T follicular helper cell (primary cell): Measurements from ENCODE around the gene FAM111A.
"Not testable (repeated sequence)": the region's sequence is repeated elsewhere in the genome, so short reads cannot be mapped to it uniquely, and the experiment has no call there.

Experiments used
- DNase-seq: peaks from one replicate; pipeline ENCODE4 v3.0.0-alpha.2; 2020; ENCODE audit warnings: low read depth
- total RNA-seq, 2 experiments: gene quantifications; one replicate each; lab custom pipeline; 2026; lab: John Stamatoyannopoulos, UW

FAM111A gene
- total RNA-seq: 23.4 to 120 reads per million in 2 experiments

- DNase-seq: peak; percentile 82
These were observed at the start of gene FAM111A for GRCh38 chr11:59142530-59143507. Gene FAM111A (plus strand): TSS chr11:59142856. CDS start chr11:59148873, 6,017 bp downstream.

GRCh38 chr11:59093576-59093975 is 49.1 kb upstream of the FAM111A start:
- not testable (repeated sequence) for DNase-seq

GRCh38 chr11:59095225-59095624 is 47.4 kb upstream of the FAM111A start:
- not testable (repeated sequence) for DNase-seq

GRCh38 chr11:59095972-59096575 is 46.6 kb upstream of the FAM111A start:
- not testable (repeated sequence) for DNase-seq

GRCh38 chr11:59097113-59097708 is 45.4 kb upstream of the FAM111A start:
- peak; percentile 52 for DNase-seq

GRCh38 chr11:59097938-59098337 is 44.7 kb upstream of the FAM111A start:
- DNase-seq: not testable (repeated sequence)

GRCh38 chr11:59102259-59102765 is 40.3 kb upstream of the FAM111A start:
- no peak for DNase-seq

- peak; percentile 29 for DNase-seq
These were observed 36.0 kb upstream of the FAM111A start, which contains the start of gene FAM111B for GRCh38 chr11:59106363-59107336. Gene FAM111B (plus strand): TSS chr11:59107237. CDS start chr11:59109626, 2,389 bp downstream.

- not testable (repeated sequence) for DNase-seq
These were observed 34.9 kb upstream of the FAM111A start for GRCh38 chr11:59107721-59108120.

- DNase-seq: no peak
These were observed 30.2 kb upstream of the FAM111A start for GRCh38 chr11:59112494-59112893.

GRCh38 chr11:59114344-59114743 is 28.3 kb upstream of the FAM111A start:
- no peak for DNase-seq

- no peak for DNase-seq
These were observed 27.1 kb upstream of the FAM111A start for GRCh38 chr11:59115553-59115952.

GRCh38 chr11:59117774-59118173 is 24.9 kb upstream of the FAM111A start:
- DNase-seq: no peak

- no peak for DNase-seq
These were observed 22.8 kb upstream of the FAM111A start for GRCh38 chr11:59119826-59120225.

GRCh38 chr11:59135648-59136461 is 6.8 kb upstream of the FAM111A start:
- DNase-seq: peak; percentile 76

GRCh38 chr11:59136551-59136950 is 6.1 kb upstream of the FAM111A start:
- DNase-seq: not testable (repeated sequence)

- no peak for DNase-seq
These were observed 5.5 kb upstream of the FAM111A start for GRCh38 chr11:59137190-59137589.

GRCh38 chr11:59138643-59139042 is 4.0 kb upstream of the FAM111A start:
- no peak for DNase-seq

- DNase-seq: no peak
These were observed 1.5 kb upstream of the FAM111A start for GRCh38 chr11:59141191-59141590.
